Measurements from ENCODE around the gene GMPPA.
A peak's percentile ranks its signal among the peaks of the same experiment; 100 is the strongest.

The GMPPA gene

DNA sequence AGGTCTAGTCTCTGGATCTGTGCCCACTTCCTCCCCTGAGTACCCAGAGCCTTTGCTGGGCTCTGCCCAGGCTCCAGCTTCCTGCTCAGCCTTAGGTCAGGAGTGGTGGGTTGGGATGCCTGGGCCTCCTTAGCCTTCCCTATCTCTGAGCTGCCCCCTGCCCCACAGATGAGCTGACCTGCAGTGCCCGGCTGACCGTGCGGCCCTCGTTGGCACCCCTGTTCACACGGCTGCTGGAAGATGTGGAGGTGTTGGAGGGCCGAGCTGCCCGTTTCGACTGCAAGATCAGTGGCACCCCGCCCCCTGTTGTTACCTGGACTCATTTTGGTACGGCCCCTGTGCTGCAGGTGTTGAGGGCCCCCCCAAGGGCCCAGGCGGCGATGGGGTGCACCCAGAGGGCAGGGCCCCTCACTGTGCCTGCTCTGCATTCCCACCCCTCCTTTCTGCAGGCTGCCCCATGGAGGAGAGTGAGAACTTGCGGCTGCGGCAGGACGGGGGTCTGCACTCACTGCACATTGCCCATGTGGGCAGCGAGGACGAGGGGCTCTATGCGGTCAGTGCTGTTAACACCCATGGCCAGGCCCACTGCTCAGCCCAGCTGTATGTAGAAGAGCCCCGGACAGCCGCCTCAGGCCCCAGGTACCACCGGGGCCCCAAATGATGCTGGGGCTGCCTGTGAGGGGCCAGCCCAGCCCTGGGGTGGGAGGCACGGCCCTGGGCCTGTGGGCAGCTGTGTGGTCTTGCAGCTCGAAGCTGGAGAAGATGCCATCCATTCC lies 30.1 kb upstream of the GMPPA start:
- no peak for DNase-seq (ENCODE audit: low read depth in 2 of 2)

DNA sequence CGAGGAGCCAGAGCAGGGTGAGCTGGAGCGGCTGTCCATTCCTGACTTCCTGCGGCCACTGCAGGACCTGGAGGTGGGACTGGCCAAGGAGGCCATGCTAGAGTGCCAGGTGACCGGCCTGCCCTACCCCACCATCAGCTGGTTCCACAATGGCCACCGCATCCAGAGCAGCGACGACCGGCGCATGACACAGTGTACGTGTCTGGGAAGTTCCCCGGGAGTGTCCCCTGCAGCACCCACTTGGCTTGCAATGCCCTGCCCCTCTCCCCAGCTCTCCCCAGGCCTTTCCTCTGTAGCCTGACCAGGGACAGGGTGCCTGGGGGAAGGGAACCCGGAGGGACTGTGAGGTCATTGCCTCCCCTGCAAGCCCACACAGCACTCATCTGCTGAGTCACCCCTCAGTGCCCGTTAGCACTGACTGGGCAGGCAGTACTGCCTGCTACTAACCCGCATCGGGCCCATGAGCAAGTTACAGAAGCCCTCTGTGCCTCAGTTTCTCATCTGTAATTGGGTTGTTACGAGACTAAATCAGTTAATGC lies 29.4 kb upstream of the GMPPA start:
- no peak for DNase-seq (ENCODE audit: low read depth in 2 of 2)

DNA sequence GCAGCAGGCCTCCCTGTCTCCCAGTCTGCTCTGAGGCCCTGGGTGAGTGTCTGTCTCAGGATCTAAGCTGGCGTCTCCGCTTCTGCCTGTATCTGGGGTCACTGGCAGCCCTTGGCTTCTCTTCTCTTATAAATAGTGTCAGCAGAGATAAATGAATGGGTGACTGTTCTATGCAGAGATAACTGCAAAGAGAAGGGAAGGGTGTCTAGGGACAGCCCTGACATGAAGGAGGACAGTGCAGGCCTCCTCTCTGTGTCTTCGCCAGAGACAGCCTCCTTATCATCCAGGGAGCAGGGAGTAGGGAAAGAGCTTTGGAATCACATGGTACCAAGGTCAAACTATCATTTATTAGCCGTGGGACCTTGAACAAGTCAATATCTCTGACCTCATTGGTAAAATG lies 28.3 kb upstream of the GMPPA start:
- no peak for DNase-seq (ENCODE audit: low read depth in 2 of 2)

DNA sequence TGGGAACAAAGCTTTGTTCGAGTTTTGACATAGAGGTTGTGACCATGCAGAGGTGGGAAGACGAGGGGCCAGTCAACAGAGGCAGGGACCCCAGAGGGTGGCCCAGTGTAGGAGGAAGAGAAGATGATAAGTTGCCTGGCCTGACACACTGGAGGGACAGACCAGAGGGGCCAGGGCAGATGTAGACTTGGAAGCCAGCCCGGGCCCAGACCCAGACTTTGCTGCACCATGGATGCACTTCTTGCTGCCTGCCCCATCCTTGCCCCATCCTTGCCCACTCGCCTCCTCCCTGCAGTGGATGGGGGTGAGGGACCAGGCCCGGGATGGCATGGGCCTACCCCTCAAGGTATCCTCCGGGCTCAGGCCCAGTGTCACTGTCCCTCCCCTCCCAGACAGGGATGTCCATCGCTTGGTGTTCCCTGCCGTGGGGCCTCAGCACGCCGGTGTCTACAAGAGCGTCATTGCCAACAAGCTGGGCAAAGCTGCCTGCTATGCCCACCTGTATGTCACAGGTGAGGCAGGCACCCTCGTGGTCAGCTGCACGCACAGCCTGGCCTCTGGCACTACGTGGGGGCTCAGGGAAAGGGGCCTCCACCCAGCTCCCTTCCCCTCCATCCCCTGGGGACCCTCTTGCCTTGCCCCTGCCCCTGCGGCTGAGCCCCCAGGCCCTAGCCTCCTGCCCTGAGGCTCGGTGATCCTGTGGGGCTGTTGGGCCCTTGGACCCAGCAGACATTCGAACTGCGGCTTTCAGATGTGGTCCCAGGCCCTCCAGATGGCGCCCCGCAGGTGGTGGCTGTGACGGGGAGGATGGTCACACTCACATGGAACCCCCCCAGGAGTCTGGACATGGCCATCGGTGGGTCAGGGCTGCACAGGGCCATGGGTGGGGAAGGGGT lies 27.0 kb upstream of the GMPPA start:
- no peak for DNase-seq (ENCODE audit: low read depth in 2 of 2)

DNA sequence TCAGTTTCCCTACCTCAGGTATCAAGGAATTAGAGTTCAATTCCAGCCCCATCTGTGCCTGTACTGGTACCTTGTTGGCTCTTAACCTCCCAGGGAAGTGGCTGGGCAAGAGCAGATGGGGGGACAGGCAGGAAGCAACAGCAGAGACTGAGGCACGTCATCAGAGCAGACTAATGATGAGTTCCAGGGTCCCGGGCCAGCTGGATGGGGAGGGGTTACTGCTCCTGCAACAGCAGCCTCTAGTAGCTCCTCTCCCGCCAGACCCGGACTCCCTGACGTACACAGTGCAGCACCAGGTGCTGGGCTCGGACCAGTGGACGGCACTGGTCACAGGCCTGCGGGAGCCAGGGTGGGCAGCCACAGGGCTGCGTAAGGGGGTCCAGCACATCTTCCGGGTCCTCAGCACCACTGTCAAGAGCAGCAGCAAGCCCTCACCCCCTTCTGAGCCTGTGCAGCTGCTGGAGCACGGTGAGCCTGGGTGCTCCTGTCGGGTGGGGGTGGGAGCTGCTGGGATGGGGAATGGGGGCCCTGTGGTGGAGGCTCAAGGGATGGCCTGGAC lies 26.0 kb upstream of the GMPPA start:
- no peak for DNase-seq (ENCODE audit: low read depth in 2 of 2)

DNA sequence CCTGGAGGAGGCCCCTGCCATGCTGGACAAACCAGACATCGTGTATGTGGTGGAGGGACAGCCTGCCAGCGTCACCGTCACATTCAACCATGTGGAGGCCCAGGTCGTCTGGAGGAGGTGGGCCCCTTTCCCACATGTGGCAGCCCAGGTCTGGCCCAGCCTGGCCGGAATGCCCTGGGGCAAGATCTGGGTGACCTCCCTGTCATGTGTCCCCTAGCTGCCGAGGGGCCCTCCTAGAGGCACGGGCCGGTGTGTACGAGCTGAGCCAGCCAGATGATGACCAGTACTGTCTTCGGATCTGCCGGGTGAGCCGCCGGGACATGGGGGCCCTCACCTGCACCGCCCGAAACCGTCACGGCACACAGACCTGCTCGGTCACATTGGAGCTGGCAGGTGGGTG lies 25.2 kb upstream of the GMPPA start:
- DNase-seq (ENCODE audit: low read depth in 2 of 2), result no peak

DNA sequence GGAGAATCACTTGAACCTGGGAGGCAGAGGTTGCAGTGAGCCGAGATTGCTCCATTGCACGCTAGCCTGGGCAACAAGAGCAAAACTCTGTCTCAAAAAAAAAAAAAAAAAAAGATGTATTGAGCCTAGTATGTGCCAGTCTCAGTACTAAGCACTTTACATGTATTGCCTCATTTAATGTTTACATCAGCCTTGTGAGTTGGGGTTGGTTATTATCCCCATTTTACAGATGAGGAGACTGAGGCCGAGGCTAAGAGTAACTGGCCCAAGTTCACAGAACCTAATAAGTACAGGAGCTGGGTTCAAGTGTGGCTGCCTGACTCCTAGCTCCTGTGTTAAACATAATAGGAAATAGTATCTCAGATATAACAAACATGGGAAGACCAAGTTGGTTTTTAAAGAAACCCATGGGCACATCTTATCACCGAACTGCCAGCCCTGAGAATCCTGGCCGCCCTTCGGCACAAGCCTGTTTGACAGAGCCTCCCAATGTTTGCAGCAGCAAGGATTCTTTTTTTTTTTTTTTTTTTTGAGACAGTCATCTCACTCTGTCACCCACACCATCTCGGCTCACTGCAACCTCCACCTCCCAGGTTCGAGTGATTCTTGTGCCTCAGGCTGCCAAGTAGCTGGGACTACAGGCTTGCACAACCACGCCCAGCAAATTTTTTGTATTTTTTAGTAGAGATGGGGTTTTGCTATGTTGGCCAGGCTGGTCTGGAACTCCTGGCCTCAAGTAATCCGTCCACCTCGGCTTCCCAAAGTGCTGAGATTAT lies 24.2 kb upstream of the GMPPA start:
- DNase-seq (ENCODE audit: low read depth in 2 of 2), result no peak

DNA sequence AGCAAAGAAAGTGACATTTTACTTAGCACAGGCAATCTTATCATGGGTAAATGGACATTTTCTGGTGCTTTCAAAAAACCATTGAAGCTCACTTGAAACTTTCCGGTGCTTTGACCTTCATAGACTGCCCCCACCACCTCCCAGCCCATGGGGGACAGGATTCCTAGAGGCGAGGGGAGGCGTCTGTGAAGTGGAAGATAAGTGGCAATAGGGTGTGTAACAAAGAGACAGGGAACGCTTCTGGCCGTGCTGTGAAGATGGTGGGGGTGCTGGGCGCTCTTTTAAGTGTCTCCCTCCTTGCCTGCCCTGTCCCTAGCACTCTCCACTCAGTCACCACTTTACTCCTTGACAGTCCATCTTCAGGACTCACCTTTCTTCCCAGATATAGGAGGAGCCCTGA lies 23.4 kb upstream of the GMPPA start:
- no peak for DNase-seq (ENCODE audit: low read depth in 2 of 2)

DNA sequence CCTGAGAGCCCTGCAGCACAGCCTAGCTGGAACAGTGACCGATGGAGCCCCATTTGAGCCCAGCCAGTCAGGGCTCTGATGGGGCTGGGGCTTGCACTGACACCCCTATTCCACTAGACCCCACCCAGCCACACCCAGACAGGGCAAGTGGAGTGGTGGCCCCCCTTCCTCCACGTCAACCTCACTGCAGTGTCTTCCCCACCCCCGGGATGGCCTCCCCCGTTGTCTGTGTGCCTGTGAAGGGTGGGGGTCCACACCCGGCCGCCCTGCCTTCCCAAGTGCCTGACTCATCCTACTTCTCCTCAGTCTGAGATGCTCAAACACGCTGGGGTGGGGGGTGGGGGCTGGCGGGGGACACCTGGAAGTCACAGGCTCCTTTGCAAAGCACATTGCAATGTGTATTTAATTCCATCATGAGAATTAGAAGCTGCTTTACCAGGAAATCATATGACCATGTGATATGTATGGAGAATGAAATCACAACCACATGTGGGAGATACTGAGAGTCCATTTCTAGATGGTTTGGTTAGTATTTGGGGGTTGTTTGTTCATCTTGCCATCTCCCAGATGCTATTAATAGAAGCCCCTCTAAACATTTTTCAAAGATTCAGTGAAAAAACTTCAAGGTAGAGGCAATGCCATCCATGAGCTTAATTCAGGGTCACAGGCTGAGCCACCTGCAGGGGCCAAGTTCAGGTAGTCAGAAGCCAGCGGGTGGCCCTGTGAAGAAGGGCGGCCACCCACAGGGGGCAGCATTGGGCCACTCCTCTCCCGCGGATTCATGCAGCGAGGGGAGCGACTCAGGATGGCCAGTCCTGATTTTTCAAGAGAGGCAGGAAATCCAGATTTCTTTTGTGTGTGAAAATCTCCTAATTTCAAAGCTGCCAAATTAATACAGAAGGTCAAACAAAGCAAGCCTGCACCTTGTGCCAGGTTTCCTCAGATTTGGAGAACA lies 22.7 kb upstream of the GMPPA start:
- peak; percentile 67 to 69 for DNase-seq (ENCODE audit: low read depth in 2 of 2)

DNA sequence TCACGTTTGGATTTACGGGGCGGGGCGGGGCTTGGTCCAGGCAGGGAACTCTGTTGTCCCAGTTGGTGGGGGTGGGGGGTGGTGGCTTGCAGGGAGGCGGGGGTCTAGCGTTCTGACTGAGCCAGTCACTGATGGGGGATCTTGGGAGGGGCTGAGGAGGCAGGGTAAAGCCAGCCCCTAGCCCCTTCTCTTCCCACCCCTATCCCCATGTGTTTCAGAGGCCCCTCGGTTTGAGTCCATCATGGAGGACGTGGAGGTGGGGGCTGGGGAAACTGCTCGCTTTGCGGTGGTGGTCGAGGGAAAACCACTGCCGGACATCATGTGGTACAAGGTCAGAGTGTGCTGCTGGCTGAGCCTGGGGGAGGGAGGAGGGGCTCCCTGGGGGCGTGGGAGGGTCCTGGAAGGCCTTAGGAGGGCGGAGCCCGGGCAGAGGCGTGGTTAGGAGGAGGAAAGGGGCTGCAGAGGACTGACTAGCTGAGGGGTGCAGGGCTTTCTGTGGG lies 22.0 kb upstream of the GMPPA start:
- DNase-seq (ENCODE audit: low read depth in 2 of 2), result no peak

DNA sequence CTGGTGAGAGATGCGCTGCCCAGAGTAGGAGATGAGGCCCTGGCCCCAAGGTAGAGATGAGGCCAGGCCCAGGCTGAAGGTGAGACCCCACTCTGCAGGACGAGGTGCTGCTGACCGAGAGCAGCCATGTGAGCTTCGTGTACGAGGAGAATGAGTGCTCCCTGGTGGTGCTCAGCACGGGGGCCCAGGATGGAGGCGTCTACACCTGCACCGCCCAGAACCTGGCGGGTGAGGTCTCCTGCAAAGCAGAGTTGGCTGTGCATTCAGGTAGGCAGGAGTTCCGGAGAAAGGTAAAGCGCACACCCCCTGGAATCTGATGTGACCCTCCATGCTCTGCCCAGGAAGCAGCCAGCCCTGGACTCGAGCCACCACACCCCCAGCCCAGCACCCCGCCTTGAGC lies 21.5 kb upstream of the GMPPA start:
- no peak for DNase-seq (ENCODE audit: low read depth in 2 of 2)

DNA sequence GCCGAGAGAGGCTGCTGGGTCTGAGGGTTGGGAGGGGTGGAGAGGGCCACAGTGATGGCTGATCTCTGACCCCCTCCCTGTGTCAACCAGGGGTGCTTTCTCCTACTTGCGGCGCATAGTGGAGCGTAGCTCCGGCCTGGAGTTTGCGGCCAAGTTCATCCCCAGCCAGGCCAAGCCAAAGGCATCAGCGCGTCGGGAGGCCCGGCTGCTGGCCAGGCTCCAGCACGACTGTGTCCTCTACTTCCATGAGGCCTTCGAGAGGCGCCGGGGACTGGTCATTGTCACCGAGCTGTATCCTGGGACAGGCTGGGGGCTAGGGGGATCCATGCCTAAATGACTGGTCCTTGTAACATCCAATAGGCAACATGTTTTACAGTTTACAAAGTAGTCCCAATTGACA lies 20.9 kb upstream of the GMPPA start:
- DNase-seq (ENCODE audit: low read depth in 2 of 2), result no peak

DNA sequence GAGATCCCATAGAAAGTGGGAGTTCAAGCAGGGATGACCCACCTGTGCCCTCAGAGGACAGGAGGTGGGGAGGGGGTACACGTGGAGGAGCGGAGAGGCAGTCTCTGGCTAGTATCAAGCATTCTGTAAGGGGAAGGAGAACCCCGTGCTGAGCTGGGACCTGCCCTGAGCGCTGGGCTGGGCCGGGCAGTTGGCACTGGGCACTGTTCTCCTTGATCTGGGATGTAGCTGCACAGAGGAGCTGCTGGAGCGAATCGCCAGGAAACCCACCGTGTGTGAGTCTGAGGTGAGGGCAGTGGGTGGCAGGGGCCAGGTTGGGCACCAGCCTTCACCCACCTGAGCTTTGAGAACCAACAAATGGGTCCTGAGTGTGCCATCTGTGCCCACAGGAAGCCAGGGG lies 19.8 kb upstream of the GMPPA start:
- no peak for DNase-seq (ENCODE audit: low read depth in 2 of 2)

DNA sequence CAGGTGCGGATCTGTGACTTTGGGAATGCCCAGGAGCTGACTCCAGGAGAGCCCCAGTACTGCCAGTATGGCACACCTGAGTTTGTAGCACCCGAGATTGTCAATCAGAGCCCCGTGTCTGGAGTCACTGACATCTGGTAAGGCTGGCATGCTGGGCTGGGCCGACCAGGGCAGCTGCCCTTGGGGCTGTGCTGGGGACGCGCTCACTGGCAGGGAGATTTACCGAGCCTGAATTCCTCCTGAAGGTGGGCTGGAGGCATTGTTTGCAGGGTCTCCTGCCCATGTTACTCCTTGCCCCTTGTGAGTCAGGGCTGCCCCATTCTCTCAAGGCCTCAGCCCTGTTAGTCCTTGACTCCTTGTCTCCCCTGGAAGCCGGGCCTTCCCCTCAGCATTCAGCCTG lies 18.7 kb upstream of the GMPPA start:
- no peak for DNase-seq (ENCODE audit: low read depth in 2 of 2)

DNA sequence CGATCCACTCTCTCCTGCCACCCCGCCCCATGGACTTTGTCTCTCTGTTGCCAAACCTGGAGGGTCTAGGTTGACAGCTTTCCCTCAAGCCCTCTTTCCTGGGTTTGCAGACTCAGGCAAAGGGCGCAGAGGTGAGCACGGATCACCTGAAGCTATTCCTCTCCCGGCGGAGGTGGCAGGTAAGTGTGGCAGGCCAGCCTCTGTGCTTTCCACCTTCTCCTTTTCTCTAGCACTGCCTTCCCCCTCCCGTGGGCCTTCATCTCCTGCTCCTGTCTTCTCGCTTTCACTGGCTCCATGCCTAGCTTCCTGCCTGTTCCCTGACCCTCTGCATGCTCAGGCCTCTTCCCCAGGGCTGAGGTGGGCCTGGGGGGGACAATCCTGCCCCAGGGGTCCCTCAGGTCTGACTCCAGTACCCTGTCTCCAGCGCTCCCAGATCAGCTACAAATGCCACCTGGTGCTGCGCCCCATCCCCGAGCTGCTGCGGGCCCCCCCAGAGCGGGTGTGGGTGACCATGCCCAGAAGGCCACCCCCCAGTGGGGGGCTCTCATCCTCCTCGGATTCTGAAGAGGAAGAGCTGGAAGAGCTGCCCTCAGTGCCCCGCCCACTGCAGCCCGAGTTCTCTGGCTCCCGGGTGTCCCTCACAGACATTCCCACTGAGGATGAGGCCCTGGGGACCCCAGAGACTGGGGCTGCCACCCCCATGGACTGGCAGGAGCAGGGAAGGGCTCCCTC lies 15.9 kb upstream of the GMPPA start:
- no peak for DNase-seq (ENCODE audit: low read depth in 2 of 2)

DNA sequence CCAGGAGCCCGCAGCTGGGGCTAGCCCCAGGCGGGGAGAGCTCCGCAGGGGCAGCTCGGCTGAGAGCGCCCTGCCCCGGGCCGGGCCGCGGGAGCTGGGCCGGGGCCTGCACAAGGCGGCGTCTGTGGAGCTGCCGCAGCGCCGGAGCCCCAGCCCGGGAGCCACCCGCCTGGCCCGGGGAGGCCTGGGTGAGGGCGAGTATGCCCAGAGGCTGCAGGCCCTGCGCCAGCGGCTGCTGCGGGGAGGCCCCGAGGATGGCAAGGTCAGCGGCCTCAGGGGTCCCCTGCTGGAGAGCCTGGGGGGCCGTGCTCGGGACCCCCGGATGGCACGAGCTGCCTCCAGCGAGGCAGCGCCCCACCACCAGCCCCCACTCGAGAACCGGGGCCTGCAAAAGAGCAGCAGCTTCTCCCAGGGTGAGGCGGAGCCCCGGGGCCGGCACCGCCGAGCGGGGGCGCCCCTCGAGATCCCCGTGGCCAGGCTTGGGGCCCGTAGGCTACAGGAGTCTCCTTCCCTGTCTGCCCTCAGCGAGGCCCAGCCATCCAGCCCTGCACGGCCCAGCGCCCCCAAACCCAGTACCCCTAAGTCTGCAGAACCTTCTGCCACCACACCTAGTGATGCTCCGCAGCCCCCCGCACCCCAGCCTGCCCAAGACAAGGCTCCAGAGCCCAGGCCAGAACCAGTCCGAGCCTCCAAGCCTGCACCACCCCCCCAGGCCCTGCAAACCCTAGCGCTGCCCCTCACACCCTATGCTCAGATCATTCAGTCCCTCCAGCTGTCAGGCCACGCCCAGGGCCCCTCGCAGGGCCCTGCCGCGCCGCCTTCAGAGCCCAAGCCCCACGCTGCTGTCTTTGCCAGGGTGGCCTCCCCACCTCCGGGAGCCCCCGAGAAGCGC lies 15.0 kb upstream of the GMPPA start:
- no peak for DNase-seq (ENCODE audit: low read depth in 2 of 2)

DNA sequence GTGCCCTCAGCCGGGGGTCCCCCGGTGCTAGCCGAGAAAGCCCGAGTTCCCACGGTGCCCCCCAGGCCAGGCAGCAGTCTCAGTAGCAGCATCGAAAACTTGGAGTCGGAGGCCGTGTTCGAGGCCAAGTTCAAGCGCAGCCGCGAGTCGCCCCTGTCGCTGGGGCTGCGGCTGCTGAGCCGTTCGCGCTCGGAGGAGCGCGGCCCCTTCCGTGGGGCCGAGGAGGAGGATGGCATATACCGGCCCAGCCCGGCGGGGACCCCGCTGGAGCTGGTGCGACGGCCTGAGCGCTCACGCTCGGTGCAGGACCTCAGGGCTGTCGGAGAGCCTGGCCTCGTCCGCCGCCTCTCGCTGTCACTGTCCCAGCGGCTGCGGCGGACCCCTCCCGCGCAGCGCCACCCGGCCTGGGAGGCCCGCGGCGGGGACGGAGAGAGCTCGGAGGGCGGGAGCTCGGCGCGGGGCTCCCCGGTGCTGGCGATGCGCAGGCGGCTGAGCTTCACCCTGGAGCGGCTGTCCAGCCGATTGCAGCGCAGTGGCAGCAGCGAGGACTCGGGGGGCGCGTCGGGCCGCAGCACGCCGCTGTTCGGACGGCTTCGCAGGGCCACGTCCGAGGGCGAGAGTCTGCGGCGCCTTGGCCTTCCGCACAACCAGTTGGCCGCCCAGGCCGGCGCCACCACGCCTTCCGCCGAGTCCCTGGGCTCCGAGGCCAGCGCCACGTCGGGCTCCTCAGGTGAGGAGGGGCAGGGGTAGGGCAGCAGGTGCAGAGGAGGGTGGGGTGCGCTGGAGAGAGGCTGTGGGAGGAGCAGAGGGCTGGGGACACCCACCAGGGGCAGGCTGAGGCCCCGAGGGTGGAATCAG lies 14.1 kb upstream of the GMPPA start:
- no peak for DNase-seq (ENCODE audit: low read depth in 2 of 2)

DNA sequence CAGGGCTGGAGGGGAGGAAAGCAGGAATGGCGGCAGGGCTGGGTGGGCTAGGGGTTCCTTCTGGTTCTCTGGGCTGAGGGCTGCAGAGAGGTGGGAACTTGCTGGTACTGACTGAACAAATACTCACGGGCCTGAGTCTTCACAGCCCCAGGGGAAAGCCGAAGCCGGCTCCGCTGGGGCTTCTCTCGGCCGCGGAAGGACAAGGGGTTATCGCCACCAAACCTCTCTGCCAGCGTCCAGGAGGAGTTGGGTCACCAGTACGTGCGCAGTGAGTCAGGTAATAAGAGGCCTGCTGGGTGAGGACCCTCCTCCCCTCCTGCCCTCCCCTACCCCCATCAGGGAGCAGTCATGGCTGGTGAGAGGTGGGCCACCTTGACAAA lies 13.5 kb upstream of the GMPPA start:
- DNase-seq (ENCODE audit: low read depth in 2 of 2), result no peak
